OCI-LY1 (cell line): ENCODE measurements around the gene DUOX1.

Source experiments
- H2AFZ ChIP-seq: fragments of 200-600 bp; sonication (generic), shearing (Covaris generic); 2 replicates; pipeline ENCODE4 v1.6.0; 2014; ENCODE audit warnings: antibody characterized with exemption, mild to moderate bottlenecking, low read length
- H3F3A ChIP-seq: fragments of 200-600 bp; sonication (generic), shearing (Covaris generic); 2 replicates; pipeline ENCODE4 v1.6.0; 2014; ENCODE audit warnings: mild to moderate bottlenecking, antibody characterized with exemption, low read length, moderate library complexity; ENCODE audit not compliant: insufficient read depth
- H3K27ac ChIP-seq: fragments of 200-600 bp; sonication (generic); 2 replicates; pipeline ENCODE4 v1.5.1; 2014; ENCODE audit warnings: low read length, mixed run types, mild to moderate bottlenecking, low read depth; ENCODE audit not compliant: poor library complexity, severe bottlenecking
- H3K27me3 ChIP-seq: fragments of 200-600 bp; sonication (generic); 2 replicates; pipeline ENCODE4 v1.6.0; 2014; ENCODE audit warnings: antibody characterized with exemption, mild to moderate bottlenecking, low read length, moderate library complexity; ENCODE audit not compliant: insufficient read depth
- H3K36me3 ChIP-seq: fragments of 200-600 bp; sonication (generic); 2 replicates; pipeline ENCODE4 v1.6.1; 2014; ENCODE audit warnings: mild to moderate bottlenecking, antibody characterized with exemption, low read length, moderate library complexity, mixed read lengths; ENCODE audit not compliant: insufficient read depth
- H3K4me1 ChIP-seq: fragments of 200-600 bp; sonication (generic); 2 replicates; pipeline ENCODE4 v1.5.1; 2014; ENCODE audit warnings: mild to moderate bottlenecking, low read length, moderate library complexity; ENCODE audit not compliant: insufficient read depth, severe bottlenecking
- H3K4me2 ChIP-seq: fragments of 200-600 bp; sonication (generic), shearing (Covaris generic); 2 replicates; pipeline ENCODE4 v1.6.1; 2014; ENCODE audit warnings: low read length
- H3K4me3 ChIP-seq: fragments of 200-600 bp; sonication (generic); 2 replicates; pipeline ENCODE4 v1.5.1; 2014; ENCODE audit warnings: low read length, low read depth, mild to moderate bottlenecking, mixed read lengths; ENCODE audit not compliant: poor library complexity, severe bottlenecking
- H3K79me2 ChIP-seq: fragments of 200-600 bp; shearing (Covaris generic); 2 replicates; pipeline ENCODE4 v1.6.1; 2016; ENCODE audit warnings: mixed run types, low read length, mixed read lengths; ENCODE audit not compliant: insufficient read depth
- H3K9ac ChIP-seq: fragments of 200-600 bp; sonication (generic), shearing (Covaris generic); 2 replicates; pipeline ENCODE4 v1.6.1; 2014; ENCODE audit warnings: mild to moderate bottlenecking, low read length, mixed read lengths
- H3K9me2 ChIP-seq: fragments of 200-600 bp; sonication (generic), shearing (Covaris generic); 2 replicates; pipeline ENCODE4 v1.6.1; 2014; ENCODE audit warnings: low read depth, mild to moderate bottlenecking, low read length, mixed read lengths
- H3K9me3 ChIP-seq: fragments of 200-600 bp; shearing (Covaris generic); 2 replicates; pipeline ENCODE4 v1.6.1; 2014; ENCODE audit warnings: low read length, mixed read lengths
- H4K20me1 ChIP-seq: fragments of 200-600 bp; sonication (generic), shearing (Covaris generic); 2 replicates; pipeline ENCODE4 v1.6.0; 2016; ENCODE audit warnings: mild to moderate bottlenecking, low read length; ENCODE audit not compliant: insufficient read depth
- EZH2 ChIP-seq: fragments of 200-600 bp; sonication (generic), shearing (Covaris generic); IDR thresholded peaks from 2 replicates; pipeline ENCODE4 v1.8.0; 2017; ENCODE audit warnings: borderline replicate concordance, mixed run types, mild to moderate bottlenecking, antibody characterized with exemption, low read length, moderate library complexity, mixed read lengths
- TF ChIP-seq, protein P1 (sequence below): fragments of 200-600 bp; sonication (generic), shearing (Covaris generic); IDR thresholded peaks from 2 replicates; pipeline ENCODE4 v1.5.1; 2017; ENCODE audit warnings: mild to moderate bottlenecking, antibody characterized with exemption, low read length, moderate library complexity, mixed read lengths

Gene DUOX1

DNA sequence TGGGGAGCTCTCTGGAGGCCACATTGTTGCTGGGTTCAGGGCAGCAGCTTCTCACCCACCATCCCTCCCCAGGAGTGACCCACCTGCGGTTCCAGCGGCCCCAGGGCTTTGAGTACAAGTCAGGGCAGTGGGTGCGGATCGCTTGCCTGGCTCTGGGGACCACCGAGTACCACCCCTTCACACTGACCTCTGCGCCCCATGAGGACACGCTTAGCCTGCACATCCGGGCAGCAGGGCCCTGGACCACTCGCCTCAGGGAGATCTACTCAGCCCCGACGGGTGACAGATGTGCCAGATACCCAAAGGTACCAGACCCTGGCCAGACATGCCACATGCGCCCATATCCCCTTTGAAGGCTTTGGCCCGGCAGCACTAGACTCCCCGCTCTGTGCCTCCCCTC is 31.9 kb downstream of the DUOX1 start:
- TF ChIP-seq, protein P1, sequence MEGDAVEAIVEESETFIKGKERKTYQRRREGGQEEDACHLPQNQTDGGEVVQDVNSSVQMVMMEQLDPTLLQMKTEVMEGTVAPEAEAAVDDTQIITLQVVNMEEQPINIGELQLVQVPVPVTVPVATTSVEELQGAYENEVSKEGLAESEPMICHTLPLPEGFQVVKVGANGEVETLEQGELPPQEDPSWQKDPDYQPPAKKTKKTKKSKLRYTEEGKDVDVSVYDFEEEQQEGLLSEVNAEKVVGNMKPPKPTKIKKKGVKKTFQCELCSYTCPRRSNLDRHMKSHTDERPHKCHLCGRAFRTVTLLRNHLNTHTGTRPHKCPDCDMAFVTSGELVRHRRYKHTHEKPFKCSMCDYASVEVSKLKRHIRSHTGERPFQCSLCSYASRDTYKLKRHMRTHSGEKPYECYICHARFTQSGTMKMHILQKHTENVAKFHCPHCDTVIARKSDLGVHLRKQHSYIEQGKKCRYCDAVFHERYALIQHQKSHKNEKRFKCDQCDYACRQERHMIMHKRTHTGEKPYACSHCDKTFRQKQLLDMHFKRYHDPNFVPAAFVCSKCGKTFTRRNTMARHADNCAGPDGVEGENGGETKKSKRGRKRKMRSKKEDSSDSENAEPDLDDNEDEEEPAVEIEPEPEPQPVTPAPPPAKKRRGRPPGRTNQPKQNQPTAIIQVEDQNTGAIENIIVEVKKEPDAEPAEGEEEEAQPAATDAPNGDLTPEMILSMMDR: no peak
- TF ChIP-seq EZH2: no peak
- H3K27ac ChIP-seq: no peak overlapping the region
- no peak overlapping the region for H3K4me2 ChIP-seq
- H3K4me1 ChIP-seq: peaks cover 5% of the 10 kb centered on the region
- H3K9ac ChIP-seq: no peak overlapping the region
- H3K4me3 ChIP-seq: no peak overlapping the region
- H2AFZ ChIP-seq: no peak overlapping the region
- H3K36me3 ChIP-seq: no peaks in the 10 kb centered on the region
- no peaks in the 10 kb centered on the region for H3K79me2 ChIP-seq
- H3K9me2 ChIP-seq: no peaks in the 10 kb centered on the region
- H3K9me3 ChIP-seq: no peaks in the 10 kb centered on the region
- no peaks in the 10 kb centered on the region for H3F3A ChIP-seq
- H3K27me3 ChIP-seq: no peaks in the 10 kb centered on the region
- no peaks in the 10 kb centered on the region for H4K20me1 ChIP-seq

GRCh38 chr15:45162771-45163507 is 33.1 kb downstream of the DUOX1 start:
- no peaks in the 10 kb centered on the region for H3F3A ChIP-seq
- H3K9ac ChIP-seq: no peak overlapping the region
- no peak overlapping the region for H3K4me3 ChIP-seq
- no peak for TF ChIP-seq EZH2
- TF ChIP-seq, protein P1: peak; percentile 88
- H3K36me3 ChIP-seq: no peaks in the 10 kb centered on the region
- H3K9me3 ChIP-seq: no peaks in the 10 kb centered on the region
- no peaks in the 10 kb centered on the region for H3K27me3 ChIP-seq
- H3K4me1 ChIP-seq: peaks cover 5% of the 10 kb centered on the region
- H2AFZ ChIP-seq: no peak overlapping the region
- no peaks in the 10 kb centered on the region for H3K9me2 ChIP-seq
- H4K20me1 ChIP-seq: no peaks in the 10 kb centered on the region
- H3K27ac ChIP-seq: no peak overlapping the region
- no peaks in the 10 kb centered on the region for H3K79me2 ChIP-seq
- no peak overlapping the region for H3K4me2 ChIP-seq

- Histone ChIP-seq H3K9me2 (no peaks in the 10 kb centered on the region), H3K9me3 (no peaks in the 10 kb centered on the region)
These were observed 33.7 kb downstream of the DUOX1 start for GRCh38 chr15:45163508-45163856.

More at GRCh38 chr15:45163508-45163856, 33.7 kb downstream of the DUOX1 start:
- no peak overlapping the region for H3K9ac ChIP-seq
- H3K27ac ChIP-seq: no peak overlapping the region
- no peak overlapping the region for H2AFZ ChIP-seq
- no peaks in the 10 kb centered on the region for H3F3A ChIP-seq
- H3K4me1 ChIP-seq: peaks cover 5% of the 10 kb centered on the region
- H3K4me3 ChIP-seq: no peak overlapping the region
- no peaks in the 10 kb centered on the region for H3K79me2 ChIP-seq
- H3K27me3 ChIP-seq: no peaks in the 10 kb centered on the region
- no peak for TF ChIP-seq EZH2
- TF ChIP-seq, protein P1: no peak
- H4K20me1 ChIP-seq: no peaks in the 10 kb centered on the region
- no peaks in the 10 kb centered on the region for H3K36me3 ChIP-seq
- H3K4me2 ChIP-seq: no peak overlapping the region
